Ascending aorta (tissue), 2 donors: Measurements from ENCODE around the gene LRRTM2. TPM values are rescaled to one million over a fixed set of nuclear protein-coding genes. Genes with fewer than 3 reads are reported as not detected.
A peak's percentile ranks its signal among the peaks of the same experiment; 100 is the strongest.

Experiments used
- DNase-seq, 2 donors: peaks; one replicate each; pipeline ENCODE4 v3.0.0-alpha.2; 2019; ENCODE audit warnings: low spot score in 2 of 2
- H3K27ac ChIP-seq, 2 donors: fragments of 200-600 bp; sonication (generic); one replicate each; pipeline ENCODE4 v1.5.1; 2016 to 2017; ENCODE audit warnings: mild to moderate bottlenecking in 1 of 2
- H3K27me3 ChIP-seq: fragments of 200-600 bp; sonication (generic); one replicate; pipeline ENCODE4 v1.5.1; 2017
- H3K36me3 ChIP-seq, 2 donors: fragments of 200-600 bp; sonication (generic); one replicate each; pipeline ENCODE4 v1.5.1; 2016
- H3K4me1 ChIP-seq, 2 donors: fragments of 200-600 bp; sonication (generic); one replicate each; pipeline ENCODE4 v1.5.1; 2016 to 2017; ENCODE audit warnings: mild to moderate bottlenecking in 1 of 2
- H3K4me3 ChIP-seq, 2 donors: fragments of 200-600 bp; sonication (generic); one replicate each; pipeline ENCODE4 v1.5.1; 2016 to 2017; ENCODE audit warnings: mild to moderate bottlenecking in 1 of 2
- H3K9me3 ChIP-seq, 2 donors: fragments of 200-600 bp; sonication (generic); one replicate each; pipeline ENCODE4 v1.5.1; 2016
- intact Hi-C: fragments of 100-400 bp; cut with DNase I; formaldehyde crosslinking; loops from one replicate; pipeline ENCODE4 v1.15.1; 2023
- total RNA-seq: library from RNA; depleted of rRNA; stranded (reverse); fragments of >200 nt; gene quantifications from one replicate; pipeline ENCODE4 v1.1.0, GENCODE V29; 2016
- TF ChIP-seq, protein P1 (sequence below), 3 experiments: fragments of 200-600 bp in 2 of 3; fragments of 450-650 bp in 1 of 3; sonication (generic) in 2 of 3; IDR thresholded peaks; one replicate each; pipeline ENCODE4 v1.5.1; 2016 to 2019; ENCODE audit warnings: antibody characterized with exemption in 3 of 3, mild to moderate bottlenecking in 1 of 3, moderate library complexity in 1 of 3

Gene LRRTM2
- total RNA-seq, 1 donor from 2014 or later: not detected

DNA sequence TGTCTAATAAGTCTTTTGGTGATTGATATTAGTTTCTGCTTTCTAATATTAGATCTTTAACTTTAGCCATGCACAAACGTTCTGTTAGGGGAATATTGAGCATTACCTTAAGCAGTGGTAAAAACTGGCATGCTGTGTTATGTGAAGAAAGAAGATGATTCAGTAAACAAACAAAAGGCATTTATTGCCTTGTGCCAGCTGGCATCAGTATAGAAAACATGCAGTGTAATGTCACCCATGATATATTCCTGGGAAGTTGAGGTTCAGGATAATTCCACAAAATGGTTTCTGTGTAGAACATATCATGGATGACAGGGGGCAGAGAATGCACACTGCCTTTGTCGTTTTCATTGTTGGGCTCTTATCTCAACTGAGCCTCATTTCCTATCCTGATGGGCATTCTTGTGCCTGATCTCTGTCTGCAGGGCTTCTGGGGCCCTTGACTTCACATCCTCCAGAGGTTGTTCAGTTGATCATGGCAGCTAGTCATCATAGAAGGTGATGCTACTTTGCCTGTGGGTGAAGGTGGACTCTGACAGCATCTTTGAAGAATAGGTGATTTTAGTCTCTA lies 24.2 kb downstream of the LRRTM2 start:
- H3K36me3 ChIP-seq: no peaks in the 10 kb centered on the region
- H3K27me3 ChIP-seq: no peaks in the 10 kb centered on the region
- DNase-seq: no peak
- no peak overlapping the region for H3K4me3 ChIP-seq
- peak overlapping the region in 1 of 2 donors; percentile 2 for H3K27ac ChIP-seq
- intact Hi-C loops: no loop called here
- H3K4me1 ChIP-seq: peaks cover 0 to 29% of the 10 kb centered on the region in 2 donors
- TF ChIP-seq, protein P1, sequence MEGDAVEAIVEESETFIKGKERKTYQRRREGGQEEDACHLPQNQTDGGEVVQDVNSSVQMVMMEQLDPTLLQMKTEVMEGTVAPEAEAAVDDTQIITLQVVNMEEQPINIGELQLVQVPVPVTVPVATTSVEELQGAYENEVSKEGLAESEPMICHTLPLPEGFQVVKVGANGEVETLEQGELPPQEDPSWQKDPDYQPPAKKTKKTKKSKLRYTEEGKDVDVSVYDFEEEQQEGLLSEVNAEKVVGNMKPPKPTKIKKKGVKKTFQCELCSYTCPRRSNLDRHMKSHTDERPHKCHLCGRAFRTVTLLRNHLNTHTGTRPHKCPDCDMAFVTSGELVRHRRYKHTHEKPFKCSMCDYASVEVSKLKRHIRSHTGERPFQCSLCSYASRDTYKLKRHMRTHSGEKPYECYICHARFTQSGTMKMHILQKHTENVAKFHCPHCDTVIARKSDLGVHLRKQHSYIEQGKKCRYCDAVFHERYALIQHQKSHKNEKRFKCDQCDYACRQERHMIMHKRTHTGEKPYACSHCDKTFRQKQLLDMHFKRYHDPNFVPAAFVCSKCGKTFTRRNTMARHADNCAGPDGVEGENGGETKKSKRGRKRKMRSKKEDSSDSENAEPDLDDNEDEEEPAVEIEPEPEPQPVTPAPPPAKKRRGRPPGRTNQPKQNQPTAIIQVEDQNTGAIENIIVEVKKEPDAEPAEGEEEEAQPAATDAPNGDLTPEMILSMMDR (IDR thresholded peaks at IDR 0.05): no peak
- H3K9me3 ChIP-seq: no peaks in the 10 kb centered on the region

DNA sequence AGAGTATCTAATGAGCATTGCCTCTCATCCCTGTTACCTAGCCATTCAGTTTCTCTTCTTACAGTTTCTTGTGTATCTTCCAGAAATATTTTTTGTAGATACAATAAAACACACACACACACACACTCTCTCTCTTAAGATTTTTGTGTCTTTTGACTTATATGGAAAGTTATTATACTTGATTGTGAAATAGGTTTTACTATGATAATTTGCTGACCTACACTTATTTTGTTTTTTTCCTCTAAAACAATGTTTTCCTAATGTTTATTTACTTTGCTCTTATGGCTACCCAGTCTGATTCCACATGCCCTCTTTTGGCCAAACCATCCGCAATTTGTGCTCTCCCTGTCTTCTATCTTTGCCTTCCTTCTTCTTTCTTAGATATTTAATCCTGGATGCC lies 25.3 kb downstream of the LRRTM2 start:
- no peak for DNase-seq
- TF ChIP-seq, protein P1 (IDR thresholded peaks at IDR 0.05): no peak
- Histone ChIP-seq H3K9me3 (no peaks in the 10 kb centered on the region), H3K27ac (peak overlapping the region in 1 of 2 donors; percentile 8), H3K4me1 (peaks cover 0 to 35% of the 10 kb centered on the region in 2 donors), H3K4me3 (no peak overlapping the region), H3K36me3 (no peaks in the 10 kb centered on the region), H3K27me3 (no peaks in the 10 kb centered on the region)
- intact Hi-C loops: no loop called here

DNA sequence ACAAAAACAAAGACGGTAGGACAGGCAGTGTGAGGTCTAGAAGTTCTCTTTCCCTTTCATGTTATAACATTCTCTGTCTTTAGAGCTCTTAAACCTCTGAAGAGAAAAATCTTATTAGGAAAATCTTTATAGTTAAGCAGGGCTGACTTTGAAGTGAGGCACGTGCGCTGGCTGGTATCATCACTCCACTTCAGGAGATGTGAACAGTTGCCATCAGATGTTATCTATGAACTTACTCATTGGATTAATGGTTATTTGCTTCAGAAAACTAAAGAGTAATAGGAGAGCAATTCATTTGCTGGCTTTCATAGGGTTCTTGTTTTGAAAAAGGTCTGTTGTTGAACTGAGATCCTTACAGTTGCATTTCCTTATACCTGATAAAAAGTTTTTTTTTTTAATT lies 25.7 kb downstream of the LRRTM2 start:
- no peak for DNase-seq
- Histone ChIP-seq H3K27ac (peak overlapping the region in 1 of 2 donors; percentile 8), H3K27me3 (no peaks in the 10 kb centered on the region), H3K4me3 (no peak overlapping the region), H3K36me3 (no peaks in the 10 kb centered on the region), H3K9me3 (no peaks in the 10 kb centered on the region), H3K4me1 (peaks cover 0 to 40% of the 10 kb centered on the region in 2 donors)
- intact Hi-C loops: no loop called here
- TF ChIP-seq, protein P1 (IDR thresholded peaks at IDR 0.05): no peak

DNA sequence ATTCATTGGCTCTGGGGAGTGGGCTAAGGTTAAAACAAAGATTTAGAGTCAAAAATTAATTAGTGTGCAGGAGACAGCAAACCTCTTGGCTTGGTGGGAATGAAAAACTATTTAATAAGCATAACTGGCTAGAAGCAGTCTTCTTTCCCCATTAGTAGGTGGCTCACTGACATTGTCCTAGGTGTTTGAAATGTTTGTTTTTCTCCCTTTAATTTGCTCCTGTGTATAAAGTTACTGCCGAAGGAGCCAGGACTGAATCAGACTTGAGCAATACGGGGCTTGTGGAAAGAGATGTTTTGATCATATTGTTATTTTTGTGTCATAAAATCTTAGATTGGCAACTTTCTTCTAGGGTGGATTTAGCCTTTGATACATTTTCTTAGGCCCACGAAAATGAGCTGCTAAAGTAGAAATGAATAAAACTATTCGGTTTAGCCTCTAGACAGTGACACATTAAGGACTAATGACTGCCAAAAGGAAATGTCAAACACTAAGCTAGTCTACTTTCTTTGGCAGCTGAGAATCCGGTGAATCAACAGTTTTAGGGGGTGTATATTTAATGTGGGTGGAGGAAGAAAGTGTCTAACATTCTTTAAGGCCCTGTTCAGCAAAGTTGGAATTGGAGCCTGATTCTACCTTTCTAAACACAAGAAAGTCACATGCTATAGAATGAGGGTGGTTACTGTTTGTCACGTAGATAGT lies 30.2 kb downstream of the LRRTM2 start:
- Histone ChIP-seq H3K4me1 (peaks cover 6 to 51% of the 10 kb centered on the region in 2 donors), H3K27me3 (no peaks in the 10 kb centered on the region), H3K27ac (peak overlapping the region; percentile 72), H3K4me3 (no peak overlapping the region), H3K36me3 (no peaks in the 10 kb centered on the region), H3K9me3 (no peaks in the 10 kb centered on the region)
- intact Hi-C loops: no loop called here
- no peak for DNase-seq
- TF ChIP-seq, protein P1 (IDR thresholded peaks at IDR 0.05): no peak

DNA sequence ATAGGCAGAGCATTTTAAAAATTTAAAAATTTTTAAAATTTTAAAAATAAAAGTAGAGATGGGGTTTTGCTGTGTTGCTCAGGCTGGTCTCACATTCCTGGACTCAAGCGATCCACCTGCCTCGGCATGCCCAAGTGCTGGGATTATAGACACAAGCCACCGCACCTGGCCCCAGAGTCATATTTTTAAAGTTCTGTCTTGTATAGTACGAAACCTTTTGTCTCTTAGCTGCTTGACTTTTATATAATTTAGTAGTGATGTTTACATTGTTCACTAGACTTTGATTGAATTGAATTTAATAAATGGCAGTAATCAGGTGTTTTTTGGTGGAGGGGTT lies 31.0 kb downstream of the LRRTM2 start:
- Histone ChIP-seq H3K4me3 (no peak overlapping the region), H3K36me3 (no peaks in the 10 kb centered on the region), H3K27me3 (no peaks in the 10 kb centered on the region), H3K9me3 (no peaks in the 10 kb centered on the region), H3K4me1 (peaks cover 6 to 51% of the 10 kb centered on the region in 2 donors), H3K27ac (peak overlapping the region; percentile 72)
- DNase-seq: no peak
- intact Hi-C loops: no loop called here
- TF ChIP-seq, protein P1 (IDR thresholded peaks at IDR 0.05): no peak
